Left ventricle myocardium inferior (tissue), 1 donor: ENCODE measurements around the gene PROM2. TPM values are rescaled to one million over a fixed set of nuclear protein-coding genes. Genes with fewer than 3 reads are reported as not detected.

Source experiments
- DNase-seq: peaks from one replicate; pipeline ENCODE4 v3.0.0-alpha.2; 2020
- H3K27ac ChIP-seq: fragments of 200-600 bp; replicated peaks from 2 replicates; pipeline ENCODE4 v1.8.0; 2021
- H3K27me3 ChIP-seq: fragments of 200-600 bp; 2 replicates; pipeline ENCODE4 v1.8.0; 2021; ENCODE audit warnings: low read depth
- H3K36me3 ChIP-seq: fragments of 200-600 bp; 2 replicates; pipeline ENCODE4 v1.8.0; 2021
- H3K4me1 ChIP-seq: fragments of 200-600 bp; 2 replicates; pipeline ENCODE4 v1.8.0; 2021
- H3K4me3 ChIP-seq: fragments of 200-600 bp; 2 replicates; pipeline ENCODE4 v1.8.0; 2021; ENCODE audit warnings: mild to moderate bottlenecking, moderate library complexity
- H3K9me3 ChIP-seq: fragments of 200-600 bp; replicated peaks from 2 replicates; pipeline ENCODE4 v1.8.0; 2021
- CTCF ChIP-seq: fragments of 200-600 bp; IDR thresholded peaks from 2 replicates; pipeline ENCODE4 v1.8.0; 2021; ENCODE audit warnings: antibody characterized with exemption, mild to moderate bottlenecking, borderline replicate concordance
- intact Hi-C: fragments of 100-400 bp; cut with micrococcal nuclease; formaldehyde crosslinking; loops from one replicate; pipeline ENCODE4 v1.11.0; 2022
- total RNA-seq: library from RNA; stranded (reverse); fragmentation: NEBNext Ultra II Directional; extraction: Animal tissue kit (Norgen Biotek cat#: 25700); gene quantifications from one replicate; pipeline ENCODE4 v1.2.1, GENCODE V29; 2021
- donor health status: DM: no; HTN: yes; CAD: no; lungs with severe emphysema.

Gene PROM2
- total RNA-seq, 1 donor from 2014 or later: 1.4 TPM

- Histone ChIP-seq H3K4me1 (no peaks in the 10 kb centered on the region), H3K4me3 (no peak overlapping the region), H3K27me3 (peaks cover 59% of the 10 kb centered on the region), H3K27ac (no peak overlapping the region), H3K9me3 (peaks cover 21% of the 10 kb centered on the region), H3K36me3 (peaks cover 3% of the 10 kb centered on the region)
- DNase-seq: no peak
- intact Hi-C loops: no loop called here
- TF ChIP-seq CTCF: no peak
Observed at GRCh38 chr2:95295376-95295775, 21.1 kb downstream of the PROM2 start.

- Histone ChIP-seq H3K36me3 (no peaks in the 10 kb centered on the region), H3K27ac (no peak overlapping the region), H3K9me3 (peaks cover 14% of the 10 kb centered on the region), H3K4me1 (no peaks in the 10 kb centered on the region), H3K4me3 (no peak overlapping the region), H3K27me3 (peaks cover 65% of the 10 kb centered on the region)
- no peak for TF ChIP-seq CTCF
- intact Hi-C loops: no loop called here
- no peak for DNase-seq
Observed at GRCh38 chr2:95296011-95296410, 21.8 kb downstream of the PROM2 start.

GRCh38 chr2:95296880-95297487, 22.7 kb downstream of the PROM2 start, which contains the start of gene KCNIP3:
TSS of gene KCNIP3 (plus strand) at chr2:95297347. CDS start at chr2:95297439, 92 bp downstream.
- TF ChIP-seq CTCF: no peak
- H3K9me3 ChIP-seq: peaks cover 5% of the 10 kb centered on the region
- DNase-seq: no peak
- H3K4me1 ChIP-seq: no peaks in the 10 kb centered on the region
- H3K27ac ChIP-seq: no peak within 1 kb of the TSS
- peaks cover 75% of the 10 kb centered on the region for H3K27me3 ChIP-seq
- H3K4me3 ChIP-seq: peak within 1 kb of the TSS; percentile 39
- no peaks in the 10 kb centered on the region for H3K36me3 ChIP-seq
- intact Hi-C loops: no loop called here

- no peak for DNase-seq
- Histone ChIP-seq H3K27ac (no peak overlapping the region), H3K4me1 (no peaks in the 10 kb centered on the region), H3K36me3 (no peaks in the 10 kb centered on the region), H3K9me3 (no peaks in the 10 kb centered on the region), H3K4me3 (peak overlapping the region; percentile 39), H3K27me3 (peaks cover 83% of the 10 kb centered on the region)
- TF ChIP-seq CTCF: no peak
- intact Hi-C loops: no loop called here
Observed at GRCh38 chr2:95297639-95298395, 23.6 kb downstream of the PROM2 start.

DNA sequence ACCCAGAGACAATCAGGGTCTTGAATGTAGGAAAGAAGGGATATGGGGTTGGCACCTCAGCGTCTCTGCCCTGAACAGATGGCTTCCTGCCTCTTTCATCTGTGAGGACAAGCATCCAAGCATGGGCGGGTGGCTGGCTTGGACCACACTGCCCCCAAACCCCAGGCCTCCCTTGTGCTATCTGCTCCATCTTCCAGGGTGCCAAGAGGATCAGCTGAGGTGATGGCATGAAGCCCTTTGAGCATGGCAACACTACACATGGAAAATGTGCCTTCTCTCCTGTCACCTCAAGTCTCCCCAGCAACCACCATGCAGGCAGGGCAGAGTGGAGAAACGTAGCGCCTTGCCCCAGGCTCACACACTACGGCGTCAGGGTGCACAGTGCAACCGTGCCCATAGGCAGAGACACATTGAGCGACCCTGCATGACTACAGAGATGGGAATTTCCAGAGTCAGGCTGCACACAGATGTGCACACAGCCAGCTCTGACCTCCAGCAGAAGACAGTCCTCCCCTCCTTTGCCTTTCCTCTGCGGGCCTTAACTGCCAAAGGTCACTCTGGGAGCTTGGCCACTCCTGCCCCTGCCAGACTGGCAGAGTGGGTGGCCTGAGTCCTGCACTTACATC, 24.4 kb downstream of the PROM2 start:
- H3K4me3 ChIP-seq: no peak overlapping the region
- no peaks in the 10 kb centered on the region for H3K4me1 ChIP-seq
- H3K9me3 ChIP-seq: no peaks in the 10 kb centered on the region
- H3K27ac ChIP-seq: no peak overlapping the region
- no peak for TF ChIP-seq CTCF
- peaks cover 91% of the 10 kb centered on the region for H3K27me3 ChIP-seq
- no peaks in the 10 kb centered on the region for H3K36me3 ChIP-seq
- intact Hi-C loops: no loop called here
- no peak for DNase-seq
